ENCODE results near the gene AKR7A3. TPM values are rescaled to one million over a fixed set of nuclear protein-coding genes. Genes with fewer than 3 reads are reported as not detected.

The AKR7A3 gene
- total RNA-seq, 1 experiment from 2014 or later: 0.40 TPM

DNA sequence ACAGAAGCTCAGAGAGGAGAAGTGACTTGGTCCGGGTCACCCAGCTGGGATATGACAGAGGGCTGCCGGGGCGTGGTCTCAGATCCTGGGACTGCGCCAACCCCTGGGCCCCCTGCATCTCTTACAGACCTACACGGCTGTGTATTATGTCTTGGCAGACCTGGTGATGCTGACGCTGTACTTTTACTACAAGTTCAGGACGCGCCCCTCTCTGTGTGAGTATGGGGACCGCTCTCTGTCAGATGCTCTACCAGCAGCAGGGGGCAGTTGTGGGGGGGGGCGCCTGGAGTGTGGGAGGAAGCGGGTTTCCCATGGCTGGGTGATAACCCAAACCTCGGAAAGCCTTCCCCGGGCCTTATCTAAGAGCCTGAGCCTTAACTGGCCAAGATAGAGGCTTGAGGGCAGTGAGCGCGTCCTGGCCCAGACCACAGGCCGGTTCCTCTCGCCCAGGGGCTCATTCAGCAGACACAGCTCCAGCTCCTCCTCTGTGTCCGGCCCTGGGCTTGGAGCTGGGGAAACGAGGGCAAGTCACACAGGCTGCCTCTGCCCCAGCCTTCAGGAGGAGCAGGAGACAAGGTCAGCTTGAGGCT, 36.9 kb upstream of the AKR7A3 start:
- POLR2A ChIA-PET (ENCODE audit: unreplicated experiment): no interaction called here
- TF ChIP-seq, protein P1, sequence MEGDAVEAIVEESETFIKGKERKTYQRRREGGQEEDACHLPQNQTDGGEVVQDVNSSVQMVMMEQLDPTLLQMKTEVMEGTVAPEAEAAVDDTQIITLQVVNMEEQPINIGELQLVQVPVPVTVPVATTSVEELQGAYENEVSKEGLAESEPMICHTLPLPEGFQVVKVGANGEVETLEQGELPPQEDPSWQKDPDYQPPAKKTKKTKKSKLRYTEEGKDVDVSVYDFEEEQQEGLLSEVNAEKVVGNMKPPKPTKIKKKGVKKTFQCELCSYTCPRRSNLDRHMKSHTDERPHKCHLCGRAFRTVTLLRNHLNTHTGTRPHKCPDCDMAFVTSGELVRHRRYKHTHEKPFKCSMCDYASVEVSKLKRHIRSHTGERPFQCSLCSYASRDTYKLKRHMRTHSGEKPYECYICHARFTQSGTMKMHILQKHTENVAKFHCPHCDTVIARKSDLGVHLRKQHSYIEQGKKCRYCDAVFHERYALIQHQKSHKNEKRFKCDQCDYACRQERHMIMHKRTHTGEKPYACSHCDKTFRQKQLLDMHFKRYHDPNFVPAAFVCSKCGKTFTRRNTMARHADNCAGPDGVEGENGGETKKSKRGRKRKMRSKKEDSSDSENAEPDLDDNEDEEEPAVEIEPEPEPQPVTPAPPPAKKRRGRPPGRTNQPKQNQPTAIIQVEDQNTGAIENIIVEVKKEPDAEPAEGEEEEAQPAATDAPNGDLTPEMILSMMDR (conservative IDR thresholded peaks at IDR 0.05; ENCODE audit: low read depth, low read length): no peak
- TF ChIP-seq EZH2 (IDR thresholded peaks at IDR 0.05; ENCODE audit: low read length, unreplicated experiment): no peak
- no peak for TF ChIP-seq EZH2phosphoT487 (IDR thresholded peaks at IDR 0.05; ENCODE audit: borderline replicate concordance, low read length)
- Histone ChIP-seq H3K4me3 (ENCODE audit: low read length) (no peak overlapping the region), H3K9ac (ENCODE audit: low read length) (no peak overlapping the region), H3K9me3 (ENCODE audit: low read length) (no peaks in the 10 kb centered on the region), H3K27me3 (ENCODE audit: low read length) (no peaks in the 10 kb centered on the region), H3K27ac (ENCODE audit: low read length) (no peak overlapping the region), H3K4me1 (ENCODE audit: insufficient read depth, low read length) (no peaks in the 10 kb centered on the region), H4K20me1 (ENCODE audit: low read length) (no peaks in the 10 kb centered on the region), H3K9me2 (replicated peaks; ENCODE audit: low read length) (no peaks in the 10 kb centered on the region), H3K36me3 (ENCODE audit: low read depth, low read length) (no peaks in the 10 kb centered on the region), H2AFZ (ENCODE audit: low read length) (no peak overlapping the region), H3F3A (ENCODE audit: low read length, unreplicated experiment) (no peaks in the 10 kb centered on the region), H3K4me2 (ENCODE audit: low read length) (no peak overlapping the region), H3K79me2 (ENCODE audit: low read length) (no peaks in the 10 kb centered on the region)
- DNase-seq (no peak), ATAC-seq (no peak)
- CTCF ChIA-PET: no interaction called here
- intact Hi-C loops (cut with micrococcal nuclease): no loop called here
- BruUV-seq (replicated peaks): no TSS peak

DNA sequence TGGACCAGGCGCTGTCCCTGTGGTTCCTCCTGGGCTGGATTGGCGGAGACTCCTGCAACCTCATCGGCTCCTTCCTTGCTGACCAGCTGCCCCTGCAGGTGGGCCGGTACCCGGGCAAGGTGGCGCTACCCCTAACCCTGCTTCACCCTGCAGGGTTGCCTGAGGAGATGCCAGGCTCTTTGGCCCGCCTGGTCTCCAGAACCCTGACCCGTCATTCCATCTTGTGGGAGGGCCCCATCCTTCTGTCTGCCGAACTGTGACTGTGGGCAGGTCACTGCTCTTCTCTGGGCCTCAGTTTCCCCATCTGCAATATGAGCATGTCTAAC, 36.1 kb upstream of the AKR7A3 start:
- no peak overlapping the region for H2AFZ ChIP-seq (ENCODE audit: low read length)
- no peak overlapping the region for H3K4me3 ChIP-seq (ENCODE audit: low read length)
- H3K36me3 ChIP-seq (ENCODE audit: low read depth, low read length): no peaks in the 10 kb centered on the region
- no peaks in the 10 kb centered on the region for H3K79me2 ChIP-seq (ENCODE audit: low read length)
- no peaks in the 10 kb centered on the region for H3F3A ChIP-seq (ENCODE audit: low read length, unreplicated experiment)
- H3K27ac ChIP-seq (ENCODE audit: low read length): no peak overlapping the region
- H3K27me3 ChIP-seq (ENCODE audit: low read length): no peaks in the 10 kb centered on the region
- intact Hi-C loops (cut with micrococcal nuclease): no loop called here
- CTCF ChIA-PET: no interaction called here
- DNase-seq: no peak
- POLR2A ChIA-PET (ENCODE audit: unreplicated experiment): no interaction called here
- no peaks in the 10 kb centered on the region for H3K9me3 ChIP-seq (ENCODE audit: low read length)
- no peaks in the 10 kb centered on the region for H3K4me1 ChIP-seq (ENCODE audit: insufficient read depth, low read length)
- H3K9me2 ChIP-seq (replicated peaks; ENCODE audit: low read length): no peaks in the 10 kb centered on the region
- H3K4me2 ChIP-seq (ENCODE audit: low read length): no peak overlapping the region
- H3K9ac ChIP-seq (ENCODE audit: low read length): no peak overlapping the region
- ATAC-seq: no peak
- no TSS peak for BruUV-seq (replicated peaks)
- no peaks in the 10 kb centered on the region for H4K20me1 ChIP-seq (ENCODE audit: low read length)
- TF ChIP-seq EZH2phosphoT487 (IDR thresholded peaks at IDR 0.05; ENCODE audit: borderline replicate concordance, low read length): no peak

DNA sequence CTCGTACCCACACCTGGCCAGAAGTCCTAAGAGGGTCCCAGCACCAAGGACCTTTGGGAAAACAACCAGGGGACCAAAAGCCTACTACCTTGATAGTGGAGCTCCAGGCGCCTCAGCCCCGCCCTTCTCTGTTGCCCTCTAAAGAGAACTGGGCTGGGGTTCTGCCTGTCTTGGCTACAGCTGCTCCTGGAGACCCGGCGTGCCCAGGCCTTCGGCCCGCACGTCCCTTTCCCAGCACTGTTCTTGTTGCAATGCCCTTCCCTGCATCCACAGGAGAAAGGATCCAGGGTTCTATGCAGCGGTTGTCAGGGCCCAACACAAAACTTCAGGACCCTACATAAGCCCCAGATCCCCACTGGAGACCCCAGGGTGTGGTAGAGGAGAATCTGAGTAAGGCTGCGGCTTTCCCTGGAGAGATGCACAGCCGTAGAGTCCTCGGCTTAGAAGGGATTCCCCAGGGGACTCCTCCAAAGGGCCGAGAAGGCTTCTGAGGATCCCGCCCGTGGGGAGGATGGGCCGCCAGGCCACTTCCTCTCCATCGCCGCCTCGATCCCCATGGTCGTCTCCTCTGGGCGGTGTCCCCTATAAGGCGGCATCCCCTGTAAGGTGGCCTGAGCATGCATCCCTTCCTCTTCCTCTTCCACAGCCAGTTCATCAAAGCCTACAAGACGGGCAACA, 35.6 kb upstream of the AKR7A3 start:
- no TSS peak for BruUV-seq (replicated peaks)
- intact Hi-C loops (cut with micrococcal nuclease): no loop called here

More for the DNA sequence above, 35.6 kb upstream of the AKR7A3 start:
- Histone ChIP-seq H3K79me2 (ENCODE audit: low read length) (no peaks in the 10 kb centered on the region), H3K4me2 (ENCODE audit: low read length) (no peak overlapping the region), H3K27ac (ENCODE audit: low read length) (no peak overlapping the region), H3K9ac (ENCODE audit: low read length) (no peak overlapping the region), H3K4me1 (ENCODE audit: insufficient read depth, low read length) (no peaks in the 10 kb centered on the region), H3K36me3 (ENCODE audit: low read depth, low read length) (no peaks in the 10 kb centered on the region; the same call in 1 of the 2 replicates), H3K27me3 (ENCODE audit: low read length) (no peaks in the 10 kb centered on the region), H4K20me1 (ENCODE audit: low read length) (no peaks in the 10 kb centered on the region), H3F3A (ENCODE audit: low read length, unreplicated experiment) (no peaks in the 10 kb centered on the region), H3K9me3 (ENCODE audit: low read length) (no peaks in the 10 kb centered on the region), H3K4me3 (ENCODE audit: low read length) (no peak overlapping the region), H2AFZ (ENCODE audit: low read length) (no peak overlapping the region), H3K9me2 (replicated peaks; ENCODE audit: low read length) (no peaks in the 10 kb centered on the region)
- TF ChIP-seq EZH2phosphoT487 (IDR thresholded peaks at IDR 0.05; ENCODE audit: borderline replicate concordance, low read length) (no peak), EZH2 (IDR thresholded peaks at IDR 0.05; ENCODE audit: low read length, unreplicated experiment) (no peak)
- TF ChIP-seq, protein P1 (conservative IDR thresholded peaks at IDR 0.05; ENCODE audit: low read depth, low read length): no peak
- POLR2A ChIA-PET (ENCODE audit: unreplicated experiment): no interaction called here
- ATAC-seq: no peak
- CTCF ChIA-PET: no interaction called here
- no peak for DNase-seq

All from PC-3 (cell line).